EL (cell line): ENCODE measurements around the gene CDC6.
"Not testable (repeated sequence)": the region's sequence is repeated elsewhere in the genome, so short reads cannot be mapped to it uniquely, and the experiment has no call there.

Experiments used
- DNase-seq: peaks from one replicate; pipeline ENCODE4 v3.0.0-alpha.2; 2016

Gene CDC6

GRCh38 chr17:40290629-40291280, 3.1 kb downstream of the CDC6 start:
- DNase-seq, result peak; percentile 85

GRCh38 chr17:40291281-40291664, 3.6 kb downstream of the CDC6 start:
- no peak for DNase-seq

GRCh38 chr17:40293363-40293762, 5.7 kb downstream of the CDC6 start:
- DNase-seq, result no peak

GRCh38 chr17:40295488-40296436, 8.1 kb downstream of the CDC6 start:
- no peak for DNase-seq

GRCh38 chr17:40297511-40297910, 9.8 kb downstream of the CDC6 start:
- no peak for DNase-seq

- DNase-seq, result no peak
These were observed 11.0 kb downstream of the CDC6 start for GRCh38 chr17:40298726-40299125.

GRCh38 chr17:40299159-40299757, 11.6 kb downstream of the CDC6 start:
- DNase-seq, result not testable (repeated sequence)

- no peak for DNase-seq
These were observed 13.6 kb downstream of the CDC6 start for GRCh38 chr17:40301315-40301714.

- peak; percentile 69 for DNase-seq
These were observed 15.5 kb downstream of the CDC6 start for GRCh38 chr17:40303009-40303657.

GRCh38 chr17:40303708-40304551, 16.3 kb downstream of the CDC6 start:
- DNase-seq, result no peak

- DNase-seq, result peak; percentile 83
These were observed 16.8 kb downstream of the CDC6 start for GRCh38 chr17:40304552-40304863.

GRCh38 chr17:40304866-40305265, 17.2 kb downstream of the CDC6 start:
- DNase-seq, result not testable (repeated sequence)

GRCh38 chr17:40306395-40306794, 18.7 kb downstream of the CDC6 start:
- DNase-seq, result peak; percentile 62

- peak; percentile 92 for DNase-seq
These were observed 19.5 kb downstream of the CDC6 start for GRCh38 chr17:40307001-40307730.

GRCh38 chr17:40307740-40308239, 20.1 kb downstream of the CDC6 start:
- DNase-seq, result no peak

- DNase-seq, result no peak
These were observed 21.6 kb downstream of the CDC6 start, which contains the start of gene RARA for GRCh38 chr17:40309031-40309948. TSS of gene RARA (plus strand) at chr17:40309180. CDS start at chr17:40331219, 22,039 bp downstream.

GRCh38 chr17:40309949-40310510, 22.4 kb downstream of the CDC6 start:
- DNase-seq, result no peak

GRCh38 chr17:40310882-40311391, 23.3 kb downstream of the CDC6 start:
- DNase-seq, result no peak

GRCh38 chr17:40311575-40311974, 23.9 kb downstream of the CDC6 start:
- DNase-seq, result peak; percentile 70
